H9 (cell line): ENCODE measurements around the gene SATB2. TPM values are rescaled to one million over a fixed set of nuclear protein-coding genes. Genes with fewer than 3 reads are reported as not detected.
A peak's percentile ranks its signal among the peaks of the same experiment; 100 is the strongest.

Experiments
- DNase-seq: peaks from one replicate; pipeline ENCODE4 v3.0.0-alpha.2; 2017
- H2AFZ ChIP-seq: one replicate; pipeline ENCODE4 v1.6.1; 2013; ENCODE audit warnings: mild to moderate bottlenecking, low read length, control low read depth, moderate library complexity
- H2AK5ac ChIP-seq: 2 replicates; pipeline ENCODE4 v1.6.1; 2013; ENCODE audit warnings: low read length, control low read depth, mixed read lengths; ENCODE audit not compliant: insufficient read length
- H2BK120ac ChIP-seq: one replicate; pipeline ENCODE4 v1.6.1; 2013; ENCODE audit warnings: low read depth, mild to moderate bottlenecking, low read length, control low read depth, inconsistent platforms; ENCODE audit not compliant: poor library complexity, severe bottlenecking
- H2BK12ac ChIP-seq: 2 replicates; pipeline ENCODE4 v1.6.1; 2013; ENCODE audit warnings: low read length, control low read depth, mixed read lengths, low read depth; ENCODE audit not compliant: insufficient read length
- H2BK15ac ChIP-seq: 2 replicates; pipeline ENCODE4 v1.6.1; 2013; ENCODE audit warnings: low read depth, low read length, control low read depth
- H2BK20ac ChIP-seq: one replicate; pipeline ENCODE4 v1.6.1; 2013; ENCODE audit warnings: low read depth, mild to moderate bottlenecking, low read length, control low read depth, inconsistent platforms; ENCODE audit not compliant: poor library complexity, severe bottlenecking
- H2BK5ac ChIP-seq: 2 replicates; pipeline ENCODE4 v1.6.1; 2013; ENCODE audit warnings: low read length, control low read depth, mixed read lengths; ENCODE audit not compliant: insufficient read length
- H3K14ac ChIP-seq: 2 replicates; pipeline ENCODE4 v1.6.1; 2013; ENCODE audit warnings: low read length, control low read depth; ENCODE audit not compliant: insufficient read depth
- H3K18ac ChIP-seq: 2 replicates; pipeline ENCODE4 v1.6.1; 2013; ENCODE audit warnings: low read depth, mild to moderate bottlenecking, mixed read lengths, low read length, control low read depth; ENCODE audit not compliant: insufficient read length
- H3K23ac ChIP-seq: 2 replicates; pipeline ENCODE4 v1.6.1; 2013; ENCODE audit warnings: low read length, control low read depth, mixed read lengths, low read depth; ENCODE audit not compliant: insufficient read length
- H3K23me2 ChIP-seq: 2 replicates; pipeline ENCODE4 v1.6.1; 2013; ENCODE audit warnings: low read depth, mild to moderate bottlenecking, mixed read lengths, low read length, control low read depth; ENCODE audit not compliant: insufficient read length, poor library complexity, severe bottlenecking
- H3K27ac ChIP-seq: 2 replicates; pipeline ENCODE4 v1.5.1; 2013; ENCODE audit warnings: low read length, control low read depth, mixed read lengths, low read depth; ENCODE audit not compliant: insufficient read length
- H3K27me3 ChIP-seq: 2 replicates; pipeline ENCODE4 v1.6.1; 2013; ENCODE audit warnings: low read length, control low read depth, inconsistent platforms; ENCODE audit not compliant: insufficient read depth
- H3K4ac ChIP-seq: 2 replicates; pipeline ENCODE4 v1.6.1; 2013; ENCODE audit warnings: low read depth, mild to moderate bottlenecking, control low read depth, inconsistent platforms, low read length, moderate library complexity
- H3K4me1 ChIP-seq: 2 replicates; pipeline ENCODE4 v1.6.1; 2013; ENCODE audit warnings: low read length, control low read depth, inconsistent platforms; ENCODE audit not compliant: insufficient read depth
- H3K4me2 ChIP-seq: 2 replicates; pipeline ENCODE4 v1.6.1; 2013; ENCODE audit warnings: low read length, control low read depth, mixed read lengths; ENCODE audit not compliant: insufficient read length, insufficient read depth
- H3K56ac ChIP-seq: 2 replicates; pipeline ENCODE4 v1.6.1; 2013; ENCODE audit warnings: low read depth, mild to moderate bottlenecking, mixed read lengths, low read length, control low read depth; ENCODE audit not compliant: insufficient read length
- H3K79me1 ChIP-seq: 2 replicates; pipeline ENCODE4 v1.6.1; 2013; ENCODE audit warnings: low read depth, mild to moderate bottlenecking, moderate library complexity, low read length, control low read depth, inconsistent platforms; ENCODE audit not compliant: insufficient read depth, poor library complexity, severe bottlenecking
- H3K79me2 ChIP-seq: 2 replicates; pipeline ENCODE4 v1.6.1; 2013; ENCODE audit warnings: low read length, control low read depth, inconsistent platforms; ENCODE audit not compliant: insufficient read depth
- H3K9ac ChIP-seq: 2 replicates; pipeline ENCODE4 v1.6.1; 2013; ENCODE audit warnings: low read length, control low read depth, mixed read lengths; ENCODE audit not compliant: insufficient read length; ENCODE audit errors: extremely low read depth
- H3K9me3 ChIP-seq: one replicate; pipeline ENCODE4 v1.6.1; 2013; ENCODE audit warnings: low read depth, low read length, inconsistent platforms; ENCODE audit not compliant: control insufficient read depth
- H3T11ph ChIP-seq: one replicate; pipeline ENCODE4 v1.6.1; 2013; ENCODE audit warnings: mild to moderate bottlenecking, low read length, control low read depth, inconsistent platforms
- H4K20me1 ChIP-seq: one replicate; pipeline ENCODE4 v1.6.1; 2013; ENCODE audit not compliant: control insufficient read depth, insufficient read length, insufficient read depth
- H4K5ac ChIP-seq: 2 replicates; pipeline ENCODE4 v1.6.1; 2013; ENCODE audit warnings: low read depth, mild to moderate bottlenecking, mixed read lengths, low read length, control low read depth; ENCODE audit not compliant: insufficient read length
- H4K8ac ChIP-seq: replicated peaks from 2 replicates; pipeline ENCODE4 v1.6.1; 2013; ENCODE audit warnings: low read length, control low read depth, mixed read lengths, low read depth; ENCODE audit not compliant: insufficient read length
- H4K91ac ChIP-seq: 2 replicates; pipeline ENCODE4 v1.6.1; 2013; ENCODE audit warnings: low read depth, mild to moderate bottlenecking, moderate library complexity, mixed read lengths, low read length, control low read depth; ENCODE audit not compliant: insufficient read length
- H3K27ac Mint-ChIP-seq, 3 experiments: 2 replicates in 2 of 3; 3 replicates in 1 of 3; pipeline ENCODE4 v1.8.0; 2020 to 2021; ENCODE audit warnings: mixed read lengths in 3 of 3, mild to moderate bottlenecking in 1 of 3, moderate library complexity in 1 of 3
- H3K27me3 Mint-ChIP-seq: 2 replicates; pipeline ENCODE4 v1.8.0; 2021; ENCODE audit warnings: low read depth, mild to moderate bottlenecking, moderate library complexity, mixed read lengths
- H3K36me3 Mint-ChIP-seq, 3 experiments: 2 replicates in 2 of 3; 3 replicates in 1 of 3; pipeline ENCODE4 v1.8.0; 2020 to 2021; ENCODE audit warnings: low read depth in 3 of 3, mixed read lengths in 3 of 3; ENCODE audit not compliant: insufficient read depth in 1 of 3
- H3K4me1 Mint-ChIP-seq, 2 experiments: 2 replicates each; pipeline ENCODE4 v1.8.0; 2020; ENCODE audit warnings: mixed read lengths in 2 of 2
- H3K4me3 Mint-ChIP-seq, 2 experiments: 2 replicates in 1 of 2; 3 replicates in 1 of 2; pipeline ENCODE4 v1.8.0; 2020 to 2021; ENCODE audit warnings: mild to moderate bottlenecking in 2 of 2, mixed read lengths in 2 of 2, moderate library complexity in 1 of 2
- H3K9me3 Mint-ChIP-seq, 2 experiments: 2 replicates in 1 of 2; 3 replicates in 1 of 2; pipeline ENCODE4 v1.8.0; 2020; ENCODE audit warnings: mild to moderate bottlenecking in 2 of 2, mixed read lengths in 2 of 2, moderate library complexity in 1 of 2
- total RNA-seq: library from RNA; stranded (reverse); gene quantifications from 2 replicates; pipeline ENCODE4 v1.2.1, GENCODE V29; 2021
- TF ChIP-seq, protein P1 (sequence below): fragments of 200-600 bp; sonication (generic); conservative IDR thresholded peaks from 3 replicates; pipeline ENCODE4 v1.8.0; 2021; ENCODE audit warnings: antibody characterized with exemption, mild to moderate bottlenecking

Gene SATB2
- total RNA-seq, 1 experiment from 2014 or later, result 23.8 TPM

DNA sequence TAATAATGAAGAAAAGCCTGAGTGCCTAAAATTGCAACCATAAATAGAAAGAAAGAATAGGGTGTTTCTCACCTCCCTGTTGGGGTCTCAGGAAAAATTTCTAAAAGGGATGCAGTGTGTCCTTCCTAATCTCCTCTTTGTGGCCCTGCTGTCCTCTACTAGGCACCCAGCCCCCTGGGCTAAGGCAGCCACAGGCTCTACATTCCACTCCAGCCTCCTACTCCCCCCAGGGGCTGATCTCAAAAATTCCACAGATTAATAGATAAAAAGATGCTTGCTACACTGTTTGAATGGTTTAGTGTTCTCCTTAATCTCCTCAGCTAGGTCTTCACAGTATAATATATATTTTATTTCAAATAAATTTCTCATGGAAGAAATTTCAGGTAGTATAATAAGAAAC, 17.6 kb downstream of the SATB2 start:
- Mint-ChIP-seq H3K9me3 (no peaks in the 10 kb centered on the region), H3K4me1 (peaks cover 19 to 56% of the 10 kb centered on the region in 2 experiments), H3K4me3 (no peak overlapping the region), H3K27ac (peak overlapping the region in 1 of 3 experiments; percentile 64; a peak in 1 of 7 replicates), H3K36me3 (no peaks in the 10 kb centered on the region), H3K27me3 (no peaks in the 10 kb centered on the region)
- Histone ChIP-seq H3K4me1 (no peaks in the 10 kb centered on the region; the same call in 1 of the 2 replicates), H3K79me2 (no peaks in the 10 kb centered on the region), H3K9me3 (no peaks in the 10 kb centered on the region), H3K56ac (no peak overlapping the region), H3K14ac (no peak overlapping the region), H3T11ph (no peak overlapping the region), H2AK5ac (no peak overlapping the region), H2BK5ac (no peak overlapping the region), H4K91ac (no peak overlapping the region), H3K23me2 (no peaks in the 10 kb centered on the region), H4K5ac (no peak overlapping the region), H2BK20ac (no peak overlapping the region), H3K4me2 (no peak overlapping the region), H3K9ac (no peak overlapping the region), H3K23ac (no peak overlapping the region), H3K79me1 (no peaks in the 10 kb centered on the region), H3K18ac (no peak overlapping the region), H2BK15ac (no peak overlapping the region), H3K27me3 (no peaks in the 10 kb centered on the region), H2BK12ac (no peak overlapping the region), H4K20me1 (no peaks in the 10 kb centered on the region), H3K27ac (no peak overlapping the region), H3K4ac (no peak overlapping the region), H2AFZ (no peak overlapping the region), H4K8ac (no peak overlapping the region), H2BK120ac (no peak overlapping the region)
- no peak for DNase-seq
- TF ChIP-seq, protein P1, sequence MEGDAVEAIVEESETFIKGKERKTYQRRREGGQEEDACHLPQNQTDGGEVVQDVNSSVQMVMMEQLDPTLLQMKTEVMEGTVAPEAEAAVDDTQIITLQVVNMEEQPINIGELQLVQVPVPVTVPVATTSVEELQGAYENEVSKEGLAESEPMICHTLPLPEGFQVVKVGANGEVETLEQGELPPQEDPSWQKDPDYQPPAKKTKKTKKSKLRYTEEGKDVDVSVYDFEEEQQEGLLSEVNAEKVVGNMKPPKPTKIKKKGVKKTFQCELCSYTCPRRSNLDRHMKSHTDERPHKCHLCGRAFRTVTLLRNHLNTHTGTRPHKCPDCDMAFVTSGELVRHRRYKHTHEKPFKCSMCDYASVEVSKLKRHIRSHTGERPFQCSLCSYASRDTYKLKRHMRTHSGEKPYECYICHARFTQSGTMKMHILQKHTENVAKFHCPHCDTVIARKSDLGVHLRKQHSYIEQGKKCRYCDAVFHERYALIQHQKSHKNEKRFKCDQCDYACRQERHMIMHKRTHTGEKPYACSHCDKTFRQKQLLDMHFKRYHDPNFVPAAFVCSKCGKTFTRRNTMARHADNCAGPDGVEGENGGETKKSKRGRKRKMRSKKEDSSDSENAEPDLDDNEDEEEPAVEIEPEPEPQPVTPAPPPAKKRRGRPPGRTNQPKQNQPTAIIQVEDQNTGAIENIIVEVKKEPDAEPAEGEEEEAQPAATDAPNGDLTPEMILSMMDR, result no peak; the same call in 2 of the 3 replicates
